ENCODE results near the gene KIF15.

GRCh38 chr3:44880284-44880683, 118.7 kb downstream of the KIF15 start:
- TF ChIP-seq NPAS2 (CRISPR knock-in tag; IDR thresholded peaks at IDR 0.05; ENCODE audit: borderline replicate concordance) (no peak), POLR2A (IDR thresholded peaks at IDR 0.05; ENCODE audit: low read length) (no peak), USF2 (IDR thresholded peaks at IDR 0.05) (no peak), CTCF (IDR thresholded peaks at IDR 0.05) (no peak), KDM5A (IDR thresholded peaks at IDR 0.05) (no peak), ZSCAN20 (CRISPR knock-in tag; IDR thresholded peaks at IDR 0.05) (no peak), JUNB (IDR thresholded peaks at IDR 0.05) (no peak), CBX8 (IDR thresholded peaks at IDR 0.05) (no peak), HOXA7 (CRISPR knock-in tag; IDR thresholded peaks at IDR 0.05) (no peak), CEBPB (IDR thresholded peaks at IDR 0.05) (no peak), EP300 (IDR thresholded peaks at IDR 0.05) (no peak), RFX5 (IDR thresholded peaks at IDR 0.05) (no peak)

All from A549 (cell line).